Keratinocyte (primary cell): ENCODE results near the gene CARS1. TPM values are rescaled to one million over a fixed set of nuclear protein-coding genes. Genes with fewer than 3 reads are reported as not detected.

Experiments
- DNase-seq: peaks from one replicate; pipeline ENCODE4 v3.0.0-alpha.2; 2011; ENCODE audit warnings: low read depth, missing footprints, low spot score
- FAIRE-seq: peaks from 2 replicates; lab custom pipeline; 2011; peaks lifted over from hg19 to GRCh38; lab: Jason Lieb, UNC
- H2AFZ ChIP-seq: 2 replicates; pipeline ENCODE4 v1.6.0; 2012; ENCODE audit warnings: low read length, control low read depth, inconsistent platforms; ENCODE audit not compliant: control insufficient read depth
- H3K27ac ChIP-seq: 2 replicates; pipeline ENCODE4 v1.5.1; 2011; ENCODE audit warnings: low read length; ENCODE audit not compliant: control insufficient read depth, insufficient read depth
- H3K27me3 ChIP-seq: 3 replicates; pipeline ENCODE4 v1.6.0; 2011; ENCODE audit warnings: low read length; ENCODE audit not compliant: control insufficient read depth, insufficient read depth; ENCODE audit errors: extremely low read depth
- H3K36me3 ChIP-seq, 2 experiments: 2 replicates in 1 of 2; 3 replicates in 1 of 2; pipeline ENCODE4 v1.5.1; 2011; ENCODE audit warnings: low read length in 2 of 2, mild to moderate bottlenecking in 1 of 2; ENCODE audit not compliant: control insufficient read depth in 2 of 2, insufficient read depth in 2 of 2; ENCODE audit errors: extremely low read depth in 1 of 2
- H3K4me1 ChIP-seq: 3 replicates; pipeline ENCODE4 v1.5.1; 2011; ENCODE audit warnings: low read length; ENCODE audit not compliant: control insufficient read depth, insufficient read depth; ENCODE audit errors: extremely low read depth
- H3K4me2 ChIP-seq: 3 replicates; pipeline ENCODE4 v1.6.0; 2011; ENCODE audit warnings: low read depth, low read length; ENCODE audit not compliant: control insufficient read depth, insufficient read depth; ENCODE audit errors: extremely low read depth
- H3K4me3 ChIP-seq, 3 experiments: fragments of 200-600 bp in 1 of 3; sonication (generic) in 1 of 3; 2 replicates in 2 of 3; 3 replicates in 1 of 3; pipeline ENCODE4 v1.5.1; 2011 to 2016; ENCODE audit warnings: low read length in 3 of 3, mild to moderate bottlenecking in 3 of 3, control low read depth in 2 of 3, inconsistent platforms in 1 of 3, low read depth in 1 of 3, mixed read lengths in 1 of 3, mixed run types in 1 of 3, moderate library complexity in 1 of 3; ENCODE audit not compliant: control insufficient read depth in 2 of 3, insufficient read depth in 2 of 3; ENCODE audit errors: extremely low read depth in 1 of 3
- H3K79me2 ChIP-seq: 2 replicates; pipeline ENCODE4 v1.6.0; 2012; ENCODE audit warnings: low read length; ENCODE audit not compliant: control insufficient read depth, insufficient read depth
- H3K9ac ChIP-seq: 3 replicates; pipeline ENCODE4 v1.6.0; 2011; ENCODE audit warnings: low read length; ENCODE audit not compliant: control insufficient read depth, insufficient read depth; ENCODE audit errors: extremely low read depth
- H3K9me1 ChIP-seq: 3 replicates; pipeline ENCODE4 v1.6.0; 2011; ENCODE audit warnings: low read length; ENCODE audit not compliant: control insufficient read depth, insufficient read depth; ENCODE audit errors: extremely low read depth
- H3K9me3 ChIP-seq: 2 replicates; pipeline ENCODE4 v1.5.1; 2012; ENCODE audit warnings: low read depth, low read length; ENCODE audit not compliant: control insufficient read depth
- H4K20me1 ChIP-seq: 3 replicates; pipeline ENCODE4 v1.6.0; 2011; ENCODE audit warnings: low read length; ENCODE audit not compliant: control insufficient read depth, insufficient read depth; ENCODE audit errors: extremely low read depth
- CTCF ChIP-seq, 3 experiments: IDR thresholded peaks in 1 of 3; conservative IDR thresholded peaks in 1 of 3; optimal IDR thresholded peaks in 1 of 3; 2 replicates in 2 of 3; 3 replicates in 1 of 3; pipeline versions ENCODE3 to v1.5.1; 2011; ENCODE audit warnings: low read length in 3 of 3, mild to moderate bottlenecking in 3 of 3, moderate library complexity in 2 of 3, control low read depth in 1 of 3, inconsistent platforms in 1 of 3; ENCODE audit not compliant: insufficient read depth in 2 of 3; ENCODE audit errors: extremely low read depth in 1 of 3
- EZH2 ChIP-seq: IDR thresholded peaks from one replicate; pipeline ENCODE4 v1.6.1; 2012; ENCODE audit warnings: inconsistent platforms, mild to moderate bottlenecking, low read length, moderate library complexity
- dilution Hi-C: fragments of 300-500 bp; cut with MboI; formaldehyde crosslinking; loops from one replicate; pipeline ENCODE4 v1.7.0; 2020; ENCODE audit warnings: low sequenced_read_pairs; ENCODE audit not compliant: extremely low pct_ligation_motif_present
- polyA plus RNA-seq, 5 experiments: library from polyadenylated mRNA; depleted of rRNA in 3 of 5; stranded (reverse) in 3 of 5; stranded (forward) in 1 of 5; unstranded in 1 of 5; fragments of >200 nt; gene quantifications; 1 replicate in 1 of 5; 2 replicates in 3 of 5; 3 replicates in 1 of 5; pipeline versions ENCODE4 v1.2.1 to v1.2.3, GENCODE V29; 2011 to 2012; ENCODE audit warnings: missing spikeins in 2 of 5, low read depth in 1 of 5, low replicate concordance in 1 of 5

The CARS1 gene
- polyA plus RNA-seq, 1 donor (not counting 4 experiments of a cell fraction or from before 2014, with no cell fraction given), result 60.7 TPM

- FAIRE-seq (no peak), DNase-seq (no peak)
- Histone ChIP-seq H3K4me3 (no peak overlapping the region), H3K4me2 (no peak overlapping the region), H3K4me1 (peaks cover 3% of the 10 kb centered on the region), H3K9me3 (no peaks in the 10 kb centered on the region), H3K9me1 (peaks cover 4% of the 10 kb centered on the region), H4K20me1 (peaks cover 6% of the 10 kb centered on the region), H3K9ac (no peak overlapping the region), H2AFZ (no peak overlapping the region), H3K27me3 (no peaks in the 10 kb centered on the region), H3K36me3 (peaks cover 58 to 64% of the 10 kb centered on the region in 2 experiments), H3K79me2 (peaks cover 58% of the 10 kb centered on the region), H3K27ac (no peak overlapping the region)
- dilution Hi-C loops, result no loop called here
- TF ChIP-seq CTCF (optimal IDR thresholded peaks at IDR 0.05 in 1 of 3, IDR thresholded peaks at IDR 0.05 in 1 of 3, conservative IDR thresholded peaks at IDR 0.05 in 1 of 3; ENCODE audit: extremely low read depth in 1 of 3, insufficient read depth in 2 of 3, low read length in 3 of 3) (no peak), EZH2 (no peak)
Measured at GRCh38 chr11:2968341-2968900, 88.8 kb downstream of the CARS1 start.

DNA sequence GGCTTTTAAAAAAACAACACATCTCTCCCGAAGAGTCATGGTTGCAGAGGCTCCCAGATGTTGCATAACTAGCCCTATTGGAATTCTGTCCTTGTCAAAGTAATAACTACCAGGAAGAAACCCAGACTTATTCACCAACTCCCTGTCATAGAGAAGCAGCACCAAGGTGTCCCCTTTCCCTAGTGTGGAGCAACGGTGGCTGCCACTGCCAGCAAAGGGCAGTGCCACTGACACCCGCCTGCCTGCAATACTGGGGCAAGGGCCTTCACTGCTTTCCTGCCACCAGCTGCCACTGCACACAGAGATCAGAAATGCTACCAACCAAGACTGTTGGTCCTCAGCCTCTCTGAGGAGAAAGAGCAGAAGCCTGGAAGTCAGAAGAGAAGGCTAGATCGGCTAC, 92.4 kb downstream of the CARS1 start:
- dilution Hi-C loops, result no loop called here
- no peak overlapping the region for H3K9ac ChIP-seq
- H3K4me3 ChIP-seq, result no peak overlapping the region
- peaks cover 4% of the 10 kb centered on the region for H3K9me1 ChIP-seq
- H3K36me3 ChIP-seq, result peaks cover 53 to 54% of the 10 kb centered on the region in 2 experiments
- no peaks in the 10 kb centered on the region for H3K9me3 ChIP-seq
- no peak overlapping the region for H2AFZ ChIP-seq
- H3K4me2 ChIP-seq, result no peak overlapping the region
- H3K27ac ChIP-seq, result no peak overlapping the region
- H4K20me1 ChIP-seq, result peaks cover 6% of the 10 kb centered on the region
- TF ChIP-seq EZH2 (no peak), CTCF (optimal IDR thresholded peaks at IDR 0.05 in 1 of 3, IDR thresholded peaks at IDR 0.05 in 1 of 3, conservative IDR thresholded peaks at IDR 0.05 in 1 of 3; ENCODE audit: extremely low read depth in 1 of 3, insufficient read depth in 2 of 3, low read length in 3 of 3) (no peak)
- H3K4me1 ChIP-seq, result peaks cover 9% of the 10 kb centered on the region
- H3K79me2 ChIP-seq, result peaks cover 60% of the 10 kb centered on the region
- H3K27me3 ChIP-seq, result no peaks in the 10 kb centered on the region
- DNase-seq (no peak), FAIRE-seq (no peak)
